WTC11 (cell line): ENCODE results near the gene GRIK2.

Source experiments
- NR2C2 ChIP-seq: sonication (generic); formaldehyde crosslinking; IDR thresholded peaks from 2 replicates; pipeline ENCODE4 v1.8.0; 2022; ENCODE audit warnings: mild to moderate bottlenecking, missing genetic modification reagents
- SP1 ChIP-seq: sonication (generic); formaldehyde crosslinking; conservative IDR thresholded peaks from 2 replicates; pipeline ENCODE4 v1.8.1; 2022; ENCODE audit warnings: missing genetic modification reagents
- ZBTB21 ChIP-seq: sonication (generic); formaldehyde crosslinking; IDR thresholded peaks from 2 replicates; pipeline ENCODE4 v1.8.1; 2023; ENCODE audit warnings: mild to moderate bottlenecking, missing genetic modification reagents, borderline replicate concordance
- TF ChIP-seq, protein P1 (sequence below): fragments of 200-600 bp; IDR thresholded peaks from 2 replicates; pipeline ENCODE4 v1.8.0; 2022; ENCODE audit warnings: antibody characterized with exemption
- TF ChIP-seq, protein P2 (sequence below): sonication (generic); formaldehyde crosslinking; IDR thresholded peaks from 2 replicates; pipeline ENCODE4 v1.8.1; 2023; ENCODE audit warnings: mild to moderate bottlenecking, missing genetic modification reagents, borderline replicate concordance
- TF ChIP-seq, protein P3 (sequence below): sonication (generic); formaldehyde crosslinking; IDR thresholded peaks from 2 replicates; pipeline ENCODE4 v1.8.1; 2022; ENCODE audit warnings: missing genetic modification reagents, borderline replicate concordance

DNA sequence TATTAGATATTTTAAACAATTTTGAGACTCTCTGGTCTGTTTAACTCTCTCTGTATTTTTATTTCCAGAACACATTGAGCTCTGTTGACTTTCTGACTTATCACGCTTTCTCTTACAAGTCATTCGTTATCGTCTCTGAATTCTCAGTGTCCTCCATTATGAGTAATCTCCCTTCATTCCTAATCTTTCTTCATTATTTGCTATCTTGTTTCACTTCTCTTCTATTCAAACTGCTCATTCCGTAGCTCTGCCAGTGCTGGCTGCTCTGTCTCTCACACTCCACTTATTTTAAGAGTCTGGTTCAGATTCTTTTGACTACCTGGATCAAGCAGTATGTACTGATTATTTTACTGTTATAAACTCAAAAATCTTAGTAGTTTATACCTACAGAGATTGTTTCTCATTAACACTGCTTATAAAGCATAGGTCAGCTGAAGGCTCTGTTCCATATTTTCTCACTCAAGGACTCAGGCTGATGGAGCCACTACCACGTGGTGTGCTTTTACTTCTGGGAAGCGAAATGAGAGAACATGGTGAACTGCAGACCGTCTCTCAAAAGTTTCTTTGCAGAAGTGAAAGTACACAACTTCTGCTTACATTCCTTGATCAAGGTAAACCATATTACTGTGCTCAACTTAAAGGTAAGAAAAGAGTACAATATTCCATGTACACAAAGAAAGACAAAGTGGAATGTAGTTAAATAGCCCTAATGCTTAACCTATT lies 485.2 kb downstream of the GRIK2 start:
- TF ChIP-seq NR2C2 (CRISPR knock-in tag) (no peak), SP1 (CRISPR knock-in tag) (no peak), ZBTB21 (CRISPR knock-in tag) (no peak)
- TF ChIP-seq, protein P1, sequence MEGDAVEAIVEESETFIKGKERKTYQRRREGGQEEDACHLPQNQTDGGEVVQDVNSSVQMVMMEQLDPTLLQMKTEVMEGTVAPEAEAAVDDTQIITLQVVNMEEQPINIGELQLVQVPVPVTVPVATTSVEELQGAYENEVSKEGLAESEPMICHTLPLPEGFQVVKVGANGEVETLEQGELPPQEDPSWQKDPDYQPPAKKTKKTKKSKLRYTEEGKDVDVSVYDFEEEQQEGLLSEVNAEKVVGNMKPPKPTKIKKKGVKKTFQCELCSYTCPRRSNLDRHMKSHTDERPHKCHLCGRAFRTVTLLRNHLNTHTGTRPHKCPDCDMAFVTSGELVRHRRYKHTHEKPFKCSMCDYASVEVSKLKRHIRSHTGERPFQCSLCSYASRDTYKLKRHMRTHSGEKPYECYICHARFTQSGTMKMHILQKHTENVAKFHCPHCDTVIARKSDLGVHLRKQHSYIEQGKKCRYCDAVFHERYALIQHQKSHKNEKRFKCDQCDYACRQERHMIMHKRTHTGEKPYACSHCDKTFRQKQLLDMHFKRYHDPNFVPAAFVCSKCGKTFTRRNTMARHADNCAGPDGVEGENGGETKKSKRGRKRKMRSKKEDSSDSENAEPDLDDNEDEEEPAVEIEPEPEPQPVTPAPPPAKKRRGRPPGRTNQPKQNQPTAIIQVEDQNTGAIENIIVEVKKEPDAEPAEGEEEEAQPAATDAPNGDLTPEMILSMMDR: no peak
- TF ChIP-seq, protein P2, sequence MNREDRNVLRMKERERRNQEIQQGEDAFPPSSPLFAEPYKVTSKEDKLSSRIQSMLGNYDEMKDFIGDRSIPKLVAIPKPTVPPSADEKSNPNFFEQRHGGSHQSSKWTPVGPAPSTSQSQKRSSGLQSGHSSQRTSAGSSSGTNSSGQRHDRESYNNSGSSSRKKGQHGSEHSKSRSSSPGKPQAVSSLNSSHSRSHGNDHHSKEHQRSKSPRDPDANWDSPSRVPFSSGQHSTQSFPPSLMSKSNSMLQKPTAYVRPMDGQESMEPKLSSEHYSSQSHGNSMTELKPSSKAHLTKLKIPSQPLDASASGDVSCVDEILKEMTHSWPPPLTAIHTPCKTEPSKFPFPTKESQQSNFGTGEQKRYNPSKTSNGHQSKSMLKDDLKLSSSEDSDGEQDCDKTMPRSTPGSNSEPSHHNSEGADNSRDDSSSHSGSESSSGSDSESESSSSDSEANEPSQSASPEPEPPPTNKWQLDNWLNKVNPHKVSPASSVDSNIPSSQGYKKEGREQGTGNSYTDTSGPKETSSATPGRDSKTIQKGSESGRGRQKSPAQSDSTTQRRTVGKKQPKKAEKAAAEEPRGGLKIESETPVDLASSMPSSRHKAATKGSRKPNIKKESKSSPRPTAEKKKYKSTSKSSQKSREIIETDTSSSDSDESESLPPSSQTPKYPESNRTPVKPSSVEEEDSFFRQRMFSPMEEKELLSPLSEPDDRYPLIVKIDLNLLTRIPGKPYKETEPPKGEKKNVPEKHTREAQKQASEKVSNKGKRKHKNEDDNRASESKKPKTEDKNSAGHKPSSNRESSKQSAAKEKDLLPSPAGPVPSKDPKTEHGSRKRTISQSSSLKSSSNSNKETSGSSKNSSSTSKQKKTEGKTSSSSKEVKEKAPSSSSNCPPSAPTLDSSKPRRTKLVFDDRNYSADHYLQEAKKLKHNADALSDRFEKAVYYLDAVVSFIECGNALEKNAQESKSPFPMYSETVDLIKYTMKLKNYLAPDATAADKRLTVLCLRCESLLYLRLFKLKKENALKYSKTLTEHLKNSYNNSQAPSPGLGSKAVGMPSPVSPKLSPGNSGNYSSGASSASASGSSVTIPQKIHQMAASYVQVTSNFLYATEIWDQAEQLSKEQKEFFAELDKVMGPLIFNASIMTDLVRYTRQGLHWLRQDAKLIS: no peak
- TF ChIP-seq, protein P3, sequence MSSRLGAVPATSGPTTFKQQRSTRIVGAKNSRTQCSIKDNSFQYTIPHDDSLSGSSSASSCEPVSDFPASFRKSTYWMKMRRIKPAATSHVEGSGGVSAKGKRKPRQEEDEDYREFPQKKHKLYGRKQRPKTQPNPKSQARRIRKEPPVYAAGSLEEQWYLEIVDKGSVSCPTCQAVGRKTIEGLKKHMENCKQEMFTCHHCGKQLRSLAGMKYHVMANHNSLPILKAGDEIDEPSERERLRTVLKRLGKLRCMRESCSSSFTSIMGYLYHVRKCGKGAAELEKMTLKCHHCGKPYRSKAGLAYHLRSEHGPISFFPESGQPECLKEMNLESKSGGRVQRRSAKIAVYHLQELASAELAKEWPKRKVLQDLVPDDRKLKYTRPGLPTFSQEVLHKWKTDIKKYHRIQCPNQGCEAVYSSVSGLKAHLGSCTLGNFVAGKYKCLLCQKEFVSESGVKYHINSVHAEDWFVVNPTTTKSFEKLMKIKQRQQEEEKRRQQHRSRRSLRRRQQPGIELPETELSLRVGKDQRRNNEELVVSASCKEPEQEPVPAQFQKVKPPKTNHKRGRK: no peak
